SJSA1 (cell line): ENCODE measurements around the gene ZC3H18. TPM values are rescaled to one million over a fixed set of nuclear protein-coding genes. Genes with fewer than 3 reads are reported as not detected.

ENCODE experiments used
- DNase-seq, 2 experiments: peaks; one replicate each; pipeline ENCODE4 v3.0.0-alpha.2; 2015 to 2020; ENCODE audit warnings: low spot score in 2 of 2, low read depth in 1 of 2
- H3K27ac ChIP-seq: fragments of 250-450 bp; sonication (Bioruptor Pico); 2 replicates; pipeline ENCODE4 v1.5.1; 2020; ENCODE audit warnings: mild to moderate bottlenecking, moderate library complexity
- H3K27me3 ChIP-seq: fragments of 250-450 bp; sonication (Bioruptor Pico); replicated peaks from 2 replicates; pipeline ENCODE4 v1.5.1; 2020; ENCODE audit warnings: mild to moderate bottlenecking, moderate library complexity
- H3K36me3 ChIP-seq: fragments of 250-450 bp; sonication (Bioruptor Pico); 2 replicates; pipeline ENCODE4 v1.5.1; 2020; ENCODE audit warnings: mild to moderate bottlenecking
- H3K4me1 ChIP-seq: fragments of 250-450 bp; sonication (Bioruptor Pico); replicated peaks from 2 replicates; pipeline ENCODE4 v1.6.1; 2021; ENCODE audit warnings: mild to moderate bottlenecking
- H3K4me3 ChIP-seq: fragments of 250-450 bp; sonication (Bioruptor Pico); 2 replicates; pipeline ENCODE4 v1.5.1; 2020; ENCODE audit warnings: mild to moderate bottlenecking
- H3K9me3 ChIP-seq: fragments of 250-450 bp; sonication (Bioruptor Pico); replicated peaks from 2 replicates; pipeline ENCODE4 v1.5.1; 2020; ENCODE audit warnings: mild to moderate bottlenecking
- total RNA-seq: library from RNA; depleted of rRNA; stranded (reverse); fragments of >200 nt; shearing (Covaris generic); gene quantifications from 2 replicates; pipeline ENCODE4 v1.2.3, GENCODE V29; 2014

ZC3H18 gene
- total RNA-seq, 1 experiment from 2014 or later: 14.6 TPM

- H3K27ac ChIP-seq: no peak overlapping the region
- no peak overlapping the region for H3K4me3 ChIP-seq
- no peaks in the 10 kb centered on the region for H3K4me1 ChIP-seq
- no peaks in the 10 kb centered on the region for H3K27me3 ChIP-seq
- no peak for DNase-seq
- peaks cover 14% of the 10 kb centered on the region for H3K36me3 ChIP-seq
- no peaks in the 10 kb centered on the region for H3K9me3 ChIP-seq
These were observed 81.2 kb downstream of the ZC3H18 start for GRCh38 chr16:88651276-88651988.

GRCh38 chr16:88651989-88652761, 82.0 kb downstream of the ZC3H18 start:
- no peaks in the 10 kb centered on the region for H3K9me3 ChIP-seq
- no peak overlapping the region for H3K27ac ChIP-seq
- no peaks in the 10 kb centered on the region for H3K4me1 ChIP-seq
- H3K27me3 ChIP-seq: no peaks in the 10 kb centered on the region
- H3K4me3 ChIP-seq: no peak overlapping the region
- H3K36me3 ChIP-seq: peaks cover 14% of the 10 kb centered on the region
- no peak for DNase-seq

GRCh38 chr16:88652762-88653063, 82.5 kb downstream of the ZC3H18 start:
- Histone ChIP-seq H3K4me3 (no peak overlapping the region), H3K27me3 (no peaks in the 10 kb centered on the region), H3K4me1 (no peaks in the 10 kb centered on the region), H3K9me3 (no peaks in the 10 kb centered on the region), H3K27ac (no peak overlapping the region), H3K36me3 (peaks cover 14% of the 10 kb centered on the region)
- DNase-seq: no peak

- peaks cover 14% of the 10 kb centered on the region for H3K36me3 ChIP-seq
- no peak for DNase-seq
- H3K27ac ChIP-seq: no peak overlapping the region
- H3K9me3 ChIP-seq: no peaks in the 10 kb centered on the region
- no peak overlapping the region for H3K4me3 ChIP-seq
- no peaks in the 10 kb centered on the region for H3K27me3 ChIP-seq
- no peaks in the 10 kb centered on the region for H3K4me1 ChIP-seq
These were observed 82.9 kb downstream of the ZC3H18 start for GRCh38 chr16:88653101-88653500.

GRCh38 chr16:88653596-88654362, 83.6 kb downstream of the ZC3H18 start:
- H3K4me3 ChIP-seq: no peak overlapping the region
- no peak for DNase-seq
- H3K27ac ChIP-seq: no peak overlapping the region
- H3K27me3 ChIP-seq: no peaks in the 10 kb centered on the region
- no peaks in the 10 kb centered on the region for H3K9me3 ChIP-seq
- no peaks in the 10 kb centered on the region for H3K4me1 ChIP-seq
- H3K36me3 ChIP-seq: peaks cover 14% of the 10 kb centered on the region

GRCh38 chr16:88654363-88655052, 84.3 kb downstream of the ZC3H18 start:
- Histone ChIP-seq H3K9me3 (no peaks in the 10 kb centered on the region), H3K27me3 (no peaks in the 10 kb centered on the region), H3K4me3 (no peak overlapping the region), H3K27ac (no peak overlapping the region), H3K36me3 (peaks cover 14% of the 10 kb centered on the region), H3K4me1 (no peaks in the 10 kb centered on the region)
- no peak for DNase-seq

- H3K27me3 ChIP-seq: no peaks in the 10 kb centered on the region
- H3K4me3 ChIP-seq: no peak overlapping the region
- H3K27ac ChIP-seq: no peak overlapping the region
- no peaks in the 10 kb centered on the region for H3K9me3 ChIP-seq
- H3K36me3 ChIP-seq: peaks cover 14% of the 10 kb centered on the region
- H3K4me1 ChIP-seq: no peaks in the 10 kb centered on the region
- no peak for DNase-seq
These were observed 85.0 kb downstream of the ZC3H18 start for GRCh38 chr16:88655053-88655732.

- Histone ChIP-seq H3K27ac (no peak overlapping the region), H3K36me3 (peaks cover 14% of the 10 kb centered on the region), H3K4me1 (no peaks in the 10 kb centered on the region), H3K9me3 (no peaks in the 10 kb centered on the region), H3K27me3 (no peaks in the 10 kb centered on the region), H3K4me3 (no peak overlapping the region)
- DNase-seq: no peak
These were observed 85.6 kb downstream of the ZC3H18 start for GRCh38 chr16:88655733-88656281.

GRCh38 chr16:88656291-88656980, 86.2 kb downstream of the ZC3H18 start:
- Histone ChIP-seq H3K9me3 (no peaks in the 10 kb centered on the region), H3K36me3 (peaks cover 14% of the 10 kb centered on the region), H3K27ac (no peak overlapping the region), H3K27me3 (no peaks in the 10 kb centered on the region), H3K4me3 (no peak overlapping the region), H3K4me1 (no peaks in the 10 kb centered on the region)
- DNase-seq: no peak

GRCh38 chr16:88657371-88657770, 87.2 kb downstream of the ZC3H18 start:
- no peak overlapping the region for H3K27ac ChIP-seq
- no peak overlapping the region for H3K4me3 ChIP-seq
- peaks cover 14% of the 10 kb centered on the region for H3K36me3 ChIP-seq
- H3K4me1 ChIP-seq: peaks cover 5% of the 10 kb centered on the region
- no peak for DNase-seq
- no peaks in the 10 kb centered on the region for H3K9me3 ChIP-seq
- no peaks in the 10 kb centered on the region for H3K27me3 ChIP-seq

GRCh38 chr16:88658714-88659113, 88.5 kb downstream of the ZC3H18 start:
- Histone ChIP-seq H3K4me3 (no peak overlapping the region), H3K9me3 (no peaks in the 10 kb centered on the region), H3K4me1 (peaks cover 6% of the 10 kb centered on the region), H3K27ac (no peak overlapping the region), H3K27me3 (no peaks in the 10 kb centered on the region), H3K36me3 (peaks cover 14% of the 10 kb centered on the region)
- no peak for DNase-seq

- no peaks in the 10 kb centered on the region for H3K9me3 ChIP-seq
- no peak overlapping the region for H3K27ac ChIP-seq
- DNase-seq: no peak
- no peak overlapping the region for H3K4me3 ChIP-seq
- peaks cover 10% of the 10 kb centered on the region for H3K4me1 ChIP-seq
- peaks cover 14% of the 10 kb centered on the region for H3K36me3 ChIP-seq
- H3K27me3 ChIP-seq: no peaks in the 10 kb centered on the region
These were observed 89.0 kb downstream of the ZC3H18 start for GRCh38 chr16:88659160-88659559.
